ENCODE measurements around the gene EHBP1. TPM values are rescaled to one million over a fixed set of nuclear protein-coding genes. Genes with fewer than 3 reads are reported as not detected.

The EHBP1 gene
- total and polyA plus RNA-seq, 2 experiments from 2014 or later = 27.2 to 47.9 TPM

- no peaks in the 10 kb centered on the region for H3K27me3 Mint-ChIP-seq (ENCODE audit: insufficient read depth, low read depth, poor library complexity)
- no peaks in the 10 kb centered on the region for H3K36me3 ChIP-seq (ENCODE audit: insufficient read depth)
- TF ChIP-seq, protein P1, sequence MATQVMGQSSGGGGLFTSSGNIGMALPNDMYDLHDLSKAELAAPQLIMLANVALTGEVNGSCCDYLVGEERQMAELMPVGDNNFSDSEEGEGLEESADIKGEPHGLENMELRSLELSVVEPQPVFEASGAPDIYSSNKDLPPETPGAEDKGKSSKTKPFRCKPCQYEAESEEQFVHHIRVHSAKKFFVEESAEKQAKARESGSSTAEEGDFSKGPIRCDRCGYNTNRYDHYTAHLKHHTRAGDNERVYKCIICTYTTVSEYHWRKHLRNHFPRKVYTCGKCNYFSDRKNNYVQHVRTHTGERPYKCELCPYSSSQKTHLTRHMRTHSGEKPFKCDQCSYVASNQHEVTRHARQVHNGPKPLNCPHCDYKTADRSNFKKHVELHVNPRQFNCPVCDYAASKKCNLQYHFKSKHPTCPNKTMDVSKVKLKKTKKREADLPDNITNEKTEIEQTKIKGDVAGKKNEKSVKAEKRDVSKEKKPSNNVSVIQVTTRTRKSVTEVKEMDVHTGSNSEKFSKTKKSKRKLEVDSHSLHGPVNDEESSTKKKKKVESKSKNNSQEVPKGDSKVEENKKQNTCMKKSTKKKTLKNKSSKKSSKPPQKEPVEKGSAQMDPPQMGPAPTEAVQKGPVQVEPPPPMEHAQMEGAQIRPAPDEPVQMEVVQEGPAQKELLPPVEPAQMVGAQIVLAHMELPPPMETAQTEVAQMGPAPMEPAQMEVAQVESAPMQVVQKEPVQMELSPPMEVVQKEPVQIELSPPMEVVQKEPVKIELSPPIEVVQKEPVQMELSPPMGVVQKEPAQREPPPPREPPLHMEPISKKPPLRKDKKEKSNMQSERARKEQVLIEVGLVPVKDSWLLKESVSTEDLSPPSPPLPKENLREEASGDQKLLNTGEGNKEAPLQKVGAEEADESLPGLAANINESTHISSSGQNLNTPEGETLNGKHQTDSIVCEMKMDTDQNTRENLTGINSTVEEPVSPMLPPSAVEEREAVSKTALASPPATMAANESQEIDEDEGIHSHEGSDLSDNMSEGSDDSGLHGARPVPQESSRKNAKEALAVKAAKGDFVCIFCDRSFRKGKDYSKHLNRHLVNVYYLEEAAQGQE (IDR thresholded peaks at IDR 0.05; ENCODE audit: unreplicated experiment) = no peak
- TF ChIP-seq, protein P2, sequence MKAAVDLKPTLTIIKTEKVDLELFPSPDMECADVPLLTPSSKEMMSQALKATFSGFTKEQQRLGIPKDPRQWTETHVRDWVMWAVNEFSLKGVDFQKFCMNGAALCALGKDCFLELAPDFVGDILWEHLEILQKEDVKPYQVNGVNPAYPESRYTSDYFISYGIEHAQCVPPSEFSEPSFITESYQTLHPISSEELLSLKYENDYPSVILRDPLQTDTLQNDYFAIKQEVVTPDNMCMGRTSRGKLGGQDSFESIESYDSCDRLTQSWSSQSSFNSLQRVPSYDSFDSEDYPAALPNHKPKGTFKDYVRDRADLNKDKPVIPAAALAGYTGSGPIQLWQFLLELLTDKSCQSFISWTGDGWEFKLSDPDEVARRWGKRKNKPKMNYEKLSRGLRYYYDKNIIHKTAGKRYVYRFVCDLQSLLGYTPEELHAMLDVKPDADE (IDR thresholded peaks at IDR 0.05) = no peak
- TF ChIP-seq CREB1 (CRISPR knock-in tag; IDR thresholded peaks at IDR 0.05; ENCODE audit: low read depth) (no peak), ZNF114 (CRISPR knock-in tag; IDR thresholded peaks at IDR 0.05) (no peak), CTCF (conservative IDR thresholded peaks at IDR 0.05; ENCODE audit: low read depth in 2 of 2) (no peak), STAT1 (IDR thresholded peaks at IDR 0.05; ENCODE audit: unreplicated experiment) (no peak)
- ATAC-seq (no peak), DNase-seq (ENCODE audit: low spot score) (no peak)
- H3K36me3 Mint-ChIP-seq (ENCODE audit: low read depth) = peaks cover 46% of the 10 kb centered on the region
- no peak overlapping the region for H3K27ac Mint-ChIP-seq
- H3K79me2 ChIP-seq (replicated peaks; ENCODE audit: insufficient read depth) = no peaks in the 10 kb centered on the region
- H3K9me2 ChIP-seq (ENCODE audit: insufficient read depth) = no peaks in the 10 kb centered on the region
- H3K27me3 ChIP-seq (ENCODE audit: insufficient read depth) = no peaks in the 10 kb centered on the region
- H2AFZ ChIP-seq = no peak overlapping the region
- no peaks in the 10 kb centered on the region for H3F3A ChIP-seq (replicated peaks; ENCODE audit: low read depth)
- H4K20me1 ChIP-seq (replicated peaks; ENCODE audit: insufficient read depth) = no peaks in the 10 kb centered on the region
- H3K4me1 Mint-ChIP-seq = peaks cover 8% of the 10 kb centered on the region; the same call in 1 of the 3 replicates
- H3K4me3 ChIP-seq = no peak overlapping the region
- no peak overlapping the region for H3K4me3 Mint-ChIP-seq
- H3K27ac ChIP-seq (ENCODE audit: low read depth) = no peak overlapping the region
- H3K4me1 ChIP-seq (ENCODE audit: insufficient read depth) = peaks cover 5% of the 10 kb centered on the region; the same call in 1 of the 2 replicates
- no peak overlapping the region for H3K4me2 ChIP-seq
- peaks cover 6% of the 10 kb centered on the region for H3K9me3 Mint-ChIP-seq
These were observed 166.0 kb downstream of the EHBP1 start for GRCh38 chr2:62871506-62871905.

GRCh38 chr2:62873603-62874002 is 168.1 kb downstream of the EHBP1 start:
- no peaks in the 10 kb centered on the region for H4K20me1 ChIP-seq (replicated peaks; ENCODE audit: insufficient read depth)
- no peak overlapping the region for H2AFZ ChIP-seq
- Mint-ChIP-seq H3K4me3 (no peak overlapping the region), H3K27me3 (ENCODE audit: insufficient read depth, low read depth, poor library complexity) (no peaks in the 10 kb centered on the region), H3K4me1 (peaks cover 8% of the 10 kb centered on the region; the same call in 1 of the 3 replicates), H3K36me3 (ENCODE audit: low read depth) (peaks cover 67% of the 10 kb centered on the region), H3K9me3 (peaks cover 6% of the 10 kb centered on the region), H3K27ac (no peak overlapping the region)
- H3K79me2 ChIP-seq (replicated peaks; ENCODE audit: insufficient read depth) = no peaks in the 10 kb centered on the region
- no peaks in the 10 kb centered on the region for H3F3A ChIP-seq (replicated peaks; ENCODE audit: low read depth)
- H3K4me2 ChIP-seq = no peak overlapping the region
- H3K27me3 ChIP-seq (ENCODE audit: insufficient read depth) = no peaks in the 10 kb centered on the region
- peaks cover 4% of the 10 kb centered on the region; the same call in 1 of the 2 replicates for H3K36me3 ChIP-seq (ENCODE audit: insufficient read depth)
- DNase-seq (ENCODE audit: low spot score) (no peak), ATAC-seq (no peak)
- no peak overlapping the region for H3K4me3 ChIP-seq
- no peak overlapping the region for H3K27ac ChIP-seq (ENCODE audit: low read depth)
- H3K9me2 ChIP-seq (ENCODE audit: insufficient read depth) = no peaks in the 10 kb centered on the region
- peaks cover 5% of the 10 kb centered on the region; the same call in 1 of the 2 replicates for H3K4me1 ChIP-seq (ENCODE audit: insufficient read depth)
- no peak for TF ChIP-seq POLR2AphosphoS5 (IDR thresholded peaks at IDR 0.05; ENCODE audit: low read depth)
- no peak for TF ChIP-seq ZNF114 (CRISPR knock-in tag; IDR thresholded peaks at IDR 0.05)
- TF ChIP-seq EZH2phosphoT487 (IDR thresholded peaks at IDR 0.05; ENCODE audit: unreplicated experiment) = no peak
- TF ChIP-seq, protein P2 (IDR thresholded peaks at IDR 0.05) = no peak

Data from GM23338 (cell line).